Sciatic nerve (tissue), 2 donors: ENCODE data around the gene CORO2A. TPM values are rescaled to one million over a fixed set of nuclear protein-coding genes. Genes with fewer than 3 reads are reported as not detected.
"Not testable (repeated sequence)": the region's sequence is repeated elsewhere in the genome, so short reads cannot be mapped to it uniquely, and the experiment has no call there.

Experiments used
- ATAC-seq: fragments of 200-7000 bp; cut with Tn5 transposase; one replicate; pipeline ENCODE4 v1.9.1; 2020; ENCODE audit warnings: mild to moderate bottlenecking, moderate library complexity
- DNase-seq: peaks from one replicate; pipeline ENCODE4 v3.0.0-alpha.2; 2020; ENCODE audit warnings: low spot score
- intact Hi-C: fragments of 100-400 bp; cut with DNase I; formaldehyde crosslinking; loops from one replicate; pipeline ENCODE4 v1.14.2; 2022
- total RNA-seq: library from RNA; stranded (reverse); fragmentation: NEBNext Ultra II Directional; extraction: Animal tissue kit (Norgen Biotek cat#: 25700); gene quantifications from one replicate; pipeline ENCODE4 v1.2.1, GENCODE V29; 2021
- donor health status: DM: no; HTN: no; CAD: no.
- donor health status: DM: no; HTN: no; CAD: no.

The CORO2A gene
- total RNA-seq, 1 donor from 2014 or later, result 3.7 TPM

DNA sequence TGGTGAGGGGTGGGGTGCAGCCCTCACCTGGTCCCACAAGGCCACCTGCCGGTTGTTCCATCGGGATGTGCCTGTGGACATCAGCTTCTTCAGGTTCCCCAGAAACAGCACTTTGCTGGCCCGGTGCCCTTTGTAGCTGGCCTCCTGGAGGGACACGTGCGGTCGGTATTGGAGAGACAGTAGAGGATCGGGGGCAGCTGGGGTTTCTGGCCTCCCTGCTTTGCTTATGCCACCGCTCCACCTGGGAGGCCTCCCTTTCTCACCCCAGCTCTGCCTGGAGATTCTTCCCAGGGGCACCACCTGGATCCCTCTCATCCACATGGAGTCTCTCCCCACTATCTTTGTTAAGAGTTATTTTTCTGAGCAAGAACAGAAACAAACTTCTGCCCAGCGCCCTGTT, 60.3 kb downstream of the CORO2A start:
- ATAC-seq (no peak), DNase-seq (no peak)
- intact Hi-C loops, result no loop called here

DNA sequence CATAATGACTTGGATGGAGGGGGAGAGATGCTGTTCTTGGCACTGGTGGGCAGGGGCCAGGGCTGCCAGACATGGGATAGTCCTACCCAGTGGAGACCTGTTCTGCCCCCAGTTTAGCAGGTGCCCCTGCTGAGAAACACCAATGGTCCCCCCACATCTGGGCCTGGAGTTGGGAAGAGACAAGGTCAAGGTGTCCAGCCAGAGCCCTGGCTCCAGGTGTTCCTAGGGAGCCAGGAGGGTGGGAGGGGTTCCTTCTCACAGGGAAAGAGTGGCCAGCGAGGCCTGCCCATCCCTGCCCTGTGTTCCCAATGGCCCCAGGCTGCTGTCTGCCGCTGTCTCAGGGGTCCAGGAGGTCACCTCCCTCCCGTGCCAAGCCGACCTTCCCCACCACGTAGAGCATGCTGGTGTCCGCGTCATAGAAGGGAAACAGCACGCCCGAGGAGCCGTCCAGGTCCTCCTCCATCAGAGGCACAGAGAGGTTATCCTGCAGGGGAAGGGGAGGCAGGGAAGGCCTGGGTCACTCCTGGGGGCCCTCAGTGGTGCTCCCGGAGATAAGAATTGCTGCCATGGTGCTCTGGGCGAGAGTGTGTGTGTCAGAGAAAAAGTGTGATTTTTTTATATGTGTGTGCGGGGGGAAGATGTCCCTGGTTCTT, 61.7 kb downstream of the CORO2A start:
- no peak for DNase-seq
- ATAC-seq, result no peak
- intact Hi-C loops, result no loop called here

DNA sequence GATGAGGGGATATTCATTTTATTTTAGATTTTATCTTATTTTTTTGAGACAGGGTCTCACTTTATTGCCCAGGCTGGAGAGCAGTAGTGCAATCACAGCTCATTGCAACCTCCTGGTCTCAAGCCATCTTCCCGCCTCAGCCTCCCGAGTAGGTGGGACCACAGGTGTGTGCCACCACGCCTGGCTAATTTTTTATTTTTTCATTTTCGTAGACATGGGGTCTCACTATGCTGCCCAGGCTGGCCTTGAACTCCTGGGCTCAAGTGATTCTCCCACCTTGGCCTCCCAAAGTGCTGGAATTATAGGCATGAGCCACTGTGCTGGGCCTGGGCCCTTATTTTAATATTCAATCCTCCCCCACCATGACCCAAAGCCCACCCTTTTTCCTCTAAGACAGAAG, 62.4 kb downstream of the CORO2A start:
- intact Hi-C loops, ATAC-seq: not testable (repeated sequence)

DNA sequence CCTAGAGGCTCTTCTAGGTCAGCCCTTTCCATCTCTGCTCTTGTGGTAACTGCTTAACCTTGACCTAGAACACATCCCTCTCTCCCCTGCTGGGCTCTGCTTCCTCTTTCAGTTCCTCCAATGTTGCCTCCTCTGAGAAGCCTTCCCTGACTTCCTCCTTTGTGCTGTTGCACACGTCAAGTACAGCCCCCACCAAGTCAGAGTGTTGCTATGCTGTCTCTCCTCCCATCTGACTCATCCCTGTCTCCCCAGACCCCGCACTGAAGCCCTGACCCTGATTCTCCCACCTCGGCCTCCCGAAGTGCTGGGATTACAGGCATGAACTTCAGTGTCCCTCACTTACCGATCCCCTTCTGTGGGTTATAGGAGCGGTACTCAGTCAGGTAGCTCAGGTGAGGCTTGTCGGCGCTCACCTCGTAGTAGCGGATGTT, 63.0 kb downstream of the CORO2A start:
- no peak for DNase-seq
- ATAC-seq, result peak; percentile 67
- intact Hi-C loops, result no loop called here

More for the DNA sequence above, 62.4 kb downstream of the CORO2A start:
- not testable (repeated sequence) for DNase-seq

DNA sequence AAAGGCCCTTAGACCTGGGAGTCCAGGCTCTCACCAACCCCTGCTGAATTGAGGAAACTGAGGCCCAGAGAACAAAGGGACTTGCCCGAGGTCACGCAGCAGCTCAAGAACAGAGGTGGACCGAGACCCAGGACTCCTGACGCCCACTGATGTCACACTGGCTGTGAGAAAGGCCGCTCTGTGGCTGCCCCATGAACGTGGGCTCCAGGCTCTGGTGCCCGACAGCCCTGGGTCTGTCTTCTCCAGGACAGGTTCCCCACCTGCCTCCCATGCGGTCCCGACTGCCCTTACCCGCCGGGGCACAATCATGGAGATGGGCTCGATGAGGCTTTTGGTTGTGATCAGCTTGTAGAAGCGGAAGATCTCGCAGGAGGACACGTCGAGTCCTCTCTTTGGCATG, 64.1 kb downstream of the CORO2A start:
- DNase-seq (no peak), ATAC-seq (no peak)
- intact Hi-C loops, result no loop called here

DNA sequence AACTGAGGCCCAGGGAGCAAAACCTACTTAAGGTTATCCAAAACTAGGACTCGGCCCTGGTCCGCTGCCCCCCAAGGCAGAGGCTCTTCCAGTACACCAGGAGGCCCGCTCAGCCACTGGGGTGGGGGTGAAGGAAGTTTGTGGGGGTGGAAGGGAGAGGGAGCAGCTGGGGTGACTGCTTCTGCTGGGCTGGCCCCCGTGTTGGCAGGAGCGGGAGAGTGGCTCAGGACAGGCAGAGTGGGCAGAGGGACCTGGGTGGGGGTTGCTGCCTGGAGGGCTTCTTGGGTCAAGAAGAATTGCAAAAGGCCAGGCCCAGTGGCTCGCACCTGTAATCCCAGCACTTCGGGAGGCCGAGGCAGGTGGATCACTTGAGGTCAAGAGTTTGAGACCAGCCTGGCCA, 65.2 kb downstream of the CORO2A start:
- ATAC-seq (no peak), DNase-seq (no peak)
- intact Hi-C loops, result no loop called here

DNA sequence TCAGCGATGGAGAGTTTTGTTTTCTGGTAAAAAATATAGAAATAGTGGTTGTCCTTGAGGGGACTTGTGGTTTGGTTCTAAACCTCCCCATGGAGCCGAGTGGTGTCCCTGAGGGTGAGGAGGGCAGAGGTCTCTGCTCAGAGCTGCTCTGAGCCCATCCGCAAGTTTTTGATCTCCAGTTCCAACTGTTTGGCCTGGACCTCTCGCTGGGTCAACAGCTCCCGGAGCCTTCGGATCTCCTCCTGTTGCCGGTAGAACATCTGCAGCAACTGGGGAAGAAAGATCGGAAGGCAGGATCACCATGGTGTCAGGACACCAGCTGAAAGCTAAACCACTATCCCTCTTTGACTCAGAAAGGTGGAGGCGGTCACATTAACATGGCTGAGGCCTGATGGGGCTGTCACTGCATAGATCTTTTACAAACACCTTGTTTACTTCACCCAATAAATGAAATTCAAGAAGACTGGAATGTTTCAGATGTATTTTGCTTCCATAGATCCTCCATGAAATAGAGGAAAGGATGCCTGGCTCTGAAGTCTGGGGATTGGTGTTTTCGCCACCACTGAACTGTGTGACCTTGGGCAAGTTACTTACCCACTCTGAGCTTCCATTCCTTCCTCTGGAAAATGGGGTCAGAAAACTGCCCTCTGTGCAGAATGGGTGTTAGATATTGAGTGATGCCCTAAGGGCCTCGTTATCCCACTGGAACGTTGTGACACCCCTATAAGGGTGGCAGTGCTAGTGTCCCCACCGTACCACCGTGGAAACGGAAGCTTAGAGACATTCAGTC, 67.6 kb downstream of the CORO2A start:
- ATAC-seq, result no peak
- DNase-seq, result no peak
- intact Hi-C loops, result no loop called here

DNA sequence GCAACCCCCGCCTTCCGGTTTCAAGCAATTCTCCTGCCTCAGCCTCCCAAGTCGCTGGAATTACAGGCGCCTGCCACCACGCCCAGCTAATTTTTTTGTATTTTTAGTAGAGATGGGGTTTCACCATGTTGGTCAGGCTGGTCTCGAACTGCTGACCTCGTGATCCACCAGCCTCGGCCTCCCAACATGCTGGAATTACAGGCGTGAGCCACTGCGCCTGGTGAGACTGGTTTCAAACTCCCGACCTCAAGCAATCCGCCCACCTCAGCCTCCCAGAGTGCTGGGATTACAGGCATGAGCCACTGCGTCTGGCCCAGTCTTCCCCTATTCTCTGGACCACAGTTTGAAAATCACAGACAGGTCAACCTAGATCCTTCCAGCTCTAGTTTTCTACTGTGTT, 68.3 kb downstream of the CORO2A start:
- intact Hi-C loops, ATAC-seq: not testable (repeated sequence)

DNA sequence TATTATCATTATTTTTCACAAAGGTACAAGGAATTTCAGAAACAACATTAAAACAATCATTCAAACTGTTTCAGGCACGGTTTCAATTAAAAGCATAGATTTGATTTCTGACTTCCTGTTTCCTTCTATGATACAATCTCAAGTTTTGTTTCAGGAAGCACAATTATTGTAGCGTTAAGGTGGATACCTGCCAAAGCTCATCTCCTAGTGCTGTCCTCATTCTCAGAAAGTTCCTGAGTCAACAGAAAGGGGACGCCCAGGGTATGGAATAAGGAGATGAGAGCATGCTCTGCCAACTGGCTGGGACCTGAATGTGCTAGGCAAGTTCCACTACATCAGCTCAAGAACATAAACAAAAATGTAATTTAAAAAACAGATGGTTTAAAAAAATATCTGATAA, 71.4 kb downstream of the CORO2A start:
- ATAC-seq (no peak), DNase-seq (no peak)
- intact Hi-C loops, result no loop called here

More for the DNA sequence above, 68.3 kb downstream of the CORO2A start:
- DNase-seq, result not testable (repeated sequence)

DNA sequence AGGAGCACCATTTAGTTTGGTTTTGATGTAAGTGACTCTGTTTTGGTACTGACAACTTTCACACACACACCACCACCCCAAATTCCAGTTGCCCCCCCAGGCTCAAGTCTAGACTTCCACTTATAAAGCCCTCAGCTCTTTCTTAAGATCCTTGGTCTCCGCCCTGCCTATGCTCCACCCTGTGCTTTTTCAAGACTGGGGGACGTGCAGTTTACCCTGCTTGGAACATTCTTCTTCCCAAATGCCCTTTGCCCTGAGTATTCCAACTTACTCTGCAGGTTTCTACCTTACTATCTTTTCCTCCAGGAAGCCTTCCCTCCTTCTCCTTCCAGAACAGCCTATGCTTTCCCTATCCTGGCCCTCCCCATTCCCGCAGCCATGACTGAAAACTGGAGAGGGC, 72.0 kb downstream of the CORO2A start:
- no peak for ATAC-seq
- DNase-seq, result no peak
- intact Hi-C loops, result no loop called here

DNA sequence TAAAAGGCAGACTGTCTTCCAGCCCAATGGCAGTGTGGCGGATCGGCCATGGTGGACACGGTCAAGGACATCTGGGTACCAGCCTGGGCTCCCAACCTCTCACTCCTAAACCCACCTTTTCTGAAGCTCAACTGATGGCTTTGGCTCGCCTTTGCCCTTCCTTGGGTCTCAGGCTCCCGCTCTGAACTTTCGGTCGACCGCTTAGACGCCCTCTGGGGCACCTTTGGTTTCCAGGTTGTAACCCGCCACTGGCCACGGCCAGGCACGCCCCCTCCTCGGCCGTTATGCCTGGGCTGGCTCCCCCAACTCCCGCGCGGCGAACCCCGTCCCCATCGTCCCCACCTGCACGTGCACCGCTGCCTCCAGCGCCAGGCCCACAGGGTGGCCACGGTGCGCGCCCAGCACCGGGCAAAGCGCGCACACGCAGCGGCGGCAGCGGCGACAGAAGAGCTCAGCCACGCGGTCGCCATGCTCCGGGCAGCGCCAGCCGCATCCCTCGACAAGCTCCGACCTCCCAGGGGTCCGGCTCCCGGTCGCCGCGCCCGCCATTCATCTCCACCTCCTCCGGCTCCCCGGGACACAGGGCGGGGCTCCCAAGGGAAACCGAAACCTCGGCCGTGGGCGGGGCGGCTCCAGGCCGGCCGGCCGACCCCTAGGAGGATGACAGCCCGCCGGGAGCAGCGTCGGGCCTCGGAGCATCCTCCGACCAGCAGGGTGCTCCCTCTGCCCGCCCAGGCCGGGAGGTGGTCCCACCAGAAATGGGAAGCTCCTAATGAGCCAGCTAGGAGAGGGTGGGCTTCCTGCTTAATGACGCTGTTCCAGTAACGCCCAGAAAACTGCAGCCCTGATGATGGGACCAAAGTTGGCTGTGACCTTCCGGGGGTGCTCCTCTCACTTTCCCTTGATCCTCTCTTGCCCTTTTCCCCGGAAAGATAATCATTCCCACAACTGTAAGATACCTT, 73.5 kb downstream of the CORO2A start, which contains the start of gene TRIM14:
Gene TRIM14, minus strand, starts transcription at position 583 of the 962 bp plus-strand sequence. Its CDS starts 34 bp downstream, at position 549.
- peak; percentile 68 for ATAC-seq
- DNase-seq, result peak; percentile 72
- intact Hi-C loops, result no loop called here

DNA sequence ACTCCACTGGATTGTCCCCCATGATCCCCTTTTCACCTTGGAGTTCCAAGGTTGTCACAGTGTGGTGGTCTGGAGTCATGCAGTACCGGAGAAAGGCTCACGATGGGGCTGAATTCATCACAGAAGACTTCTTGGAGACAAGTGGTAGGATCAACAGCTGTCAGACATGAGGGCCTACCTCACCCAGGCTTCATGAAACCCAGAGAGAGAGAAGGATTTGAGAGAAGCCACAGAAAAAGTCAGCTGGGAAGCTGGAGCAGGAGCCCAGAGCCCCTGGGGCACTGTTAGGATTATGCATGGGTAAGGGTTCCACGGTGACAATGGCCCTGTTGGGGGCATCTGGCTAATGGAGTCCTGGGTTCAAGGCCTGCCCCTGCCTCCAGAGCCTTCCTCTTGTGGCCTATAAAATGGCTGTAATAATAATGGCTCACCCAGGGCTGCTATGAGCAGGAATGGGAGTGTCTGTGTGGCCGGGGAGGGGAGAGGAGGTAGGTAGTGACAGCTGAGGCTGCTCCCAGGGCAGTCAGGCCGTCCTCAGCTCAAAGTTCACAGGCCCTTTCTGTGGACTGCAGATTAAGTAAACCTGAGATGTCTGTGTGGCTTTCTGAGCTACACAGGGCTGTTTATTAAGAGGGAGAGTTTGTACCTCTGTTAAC, 74.3 kb downstream of the CORO2A start:
- peak; percentile 37 for ATAC-seq
- intact Hi-C loops, result no loop called here
- no peak for DNase-seq

DNA sequence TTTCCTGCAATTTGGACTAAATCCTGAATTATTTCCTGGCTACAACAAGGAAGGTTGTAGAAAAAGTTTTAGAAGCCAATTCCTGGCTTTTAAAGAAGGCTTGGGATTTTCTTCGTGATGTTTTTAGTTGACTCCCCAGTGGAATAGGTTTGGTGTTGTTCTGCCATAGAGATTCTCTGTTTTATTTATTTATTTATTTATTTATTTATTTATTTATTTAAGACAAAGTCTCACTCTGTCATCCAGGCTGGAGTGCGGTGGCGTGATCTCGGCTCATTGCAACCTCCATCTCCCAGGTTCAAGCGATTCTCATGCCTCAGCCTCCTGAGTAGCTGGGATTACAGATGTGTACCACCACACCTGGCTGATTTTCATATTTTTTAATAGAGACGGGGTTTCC, 75.3 kb downstream of the CORO2A start:
- ATAC-seq, intact Hi-C loops, DNase-seq: not testable (repeated sequence)

DNA sequence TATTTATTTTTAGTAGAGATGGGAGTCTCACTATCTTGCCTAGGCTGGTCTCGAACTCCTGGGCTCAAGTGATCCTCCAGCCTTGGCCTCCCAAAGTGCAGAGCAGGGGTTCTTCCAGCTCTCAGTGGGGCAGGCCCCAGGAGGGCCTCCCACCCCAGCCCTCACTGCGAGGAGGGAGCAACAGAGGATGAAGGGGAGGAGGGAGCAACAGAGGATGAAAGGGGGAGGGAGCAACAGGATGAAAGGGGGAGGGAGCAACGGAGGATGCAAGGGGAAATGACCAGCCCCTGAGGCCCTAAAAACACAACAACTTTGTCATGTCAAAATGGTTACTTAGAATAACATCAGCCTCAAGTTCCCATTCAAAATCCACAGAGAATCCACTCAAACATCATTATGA, 83.4 kb downstream of the CORO2A start:
- intact Hi-C loops, result no loop called here
- no peak for ATAC-seq

DNA sequence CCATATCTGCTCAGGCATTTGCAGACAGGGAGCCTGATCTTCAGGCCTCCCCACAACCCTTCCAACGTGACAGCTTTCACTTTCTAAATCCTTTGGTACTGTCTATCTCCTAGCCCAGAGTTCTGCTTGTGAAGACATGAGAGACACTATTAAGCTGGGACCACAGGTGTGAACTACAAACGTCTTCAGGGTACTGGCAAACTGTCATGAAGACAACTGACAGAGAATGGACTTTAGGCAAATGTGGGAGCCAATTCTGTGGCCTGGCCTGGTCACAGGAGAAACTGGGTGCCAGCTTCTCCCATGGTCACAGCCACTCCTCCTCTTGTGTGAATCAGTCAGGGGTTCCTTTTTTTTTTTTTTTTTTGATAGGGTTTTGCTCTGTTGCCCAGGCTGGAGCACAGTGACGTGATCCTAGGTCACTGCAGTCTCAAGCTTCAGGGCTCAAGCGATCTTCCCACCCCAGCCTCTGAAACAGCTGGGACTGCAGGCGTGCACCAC, 83.9 kb downstream of the CORO2A start:
- DNase-seq (no peak), ATAC-seq (peak; percentile 51)
- intact Hi-C loops, result no loop called here

More for the DNA sequence above, 83.4 kb downstream of the CORO2A start:
- no peak for DNase-seq

DNA sequence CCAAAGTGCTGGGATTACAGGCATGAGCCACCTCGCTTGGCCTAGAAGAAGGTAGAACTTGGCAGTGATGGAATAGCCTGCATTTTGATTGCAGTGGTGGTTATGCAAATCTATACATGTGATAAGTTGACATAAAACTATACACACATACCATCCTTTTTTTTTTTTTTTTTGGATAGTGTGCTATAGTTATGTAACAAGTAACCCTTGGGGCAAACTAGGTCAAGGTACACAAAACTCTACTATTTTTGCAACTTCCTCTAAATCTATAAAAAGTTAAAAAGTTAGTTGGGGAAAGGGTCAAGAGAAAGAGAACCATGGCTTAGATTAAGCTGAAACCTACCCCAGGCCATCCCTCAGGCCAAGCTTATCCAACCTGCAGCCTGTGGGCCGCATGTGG, 84.5 kb downstream of the CORO2A start:
- ATAC-seq (no peak), DNase-seq (no peak)
- intact Hi-C loops, result no loop called here

DNA sequence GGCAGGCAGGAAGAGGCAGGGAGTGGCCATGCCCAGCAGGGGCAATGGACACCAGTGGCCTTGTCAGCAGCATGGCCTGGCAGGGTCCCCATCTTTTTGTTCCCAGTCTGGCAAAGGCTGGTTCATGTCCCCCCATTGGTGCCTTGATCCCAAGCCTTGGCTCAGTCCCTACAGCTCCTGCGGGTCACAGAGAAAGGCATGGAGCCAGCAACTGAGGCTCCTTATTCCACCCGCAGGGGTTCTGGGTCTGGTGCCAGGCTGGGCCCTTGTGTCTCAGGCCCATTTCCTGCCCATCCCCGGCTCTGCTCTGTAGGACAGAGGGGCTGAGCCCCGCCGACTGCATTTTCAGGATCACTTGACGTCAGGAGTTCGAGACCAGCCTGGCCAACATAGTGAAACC, 87.4 kb downstream of the CORO2A start:
- DNase-seq (no peak), ATAC-seq (no peak)
- intact Hi-C loops, result no loop called here

DNA sequence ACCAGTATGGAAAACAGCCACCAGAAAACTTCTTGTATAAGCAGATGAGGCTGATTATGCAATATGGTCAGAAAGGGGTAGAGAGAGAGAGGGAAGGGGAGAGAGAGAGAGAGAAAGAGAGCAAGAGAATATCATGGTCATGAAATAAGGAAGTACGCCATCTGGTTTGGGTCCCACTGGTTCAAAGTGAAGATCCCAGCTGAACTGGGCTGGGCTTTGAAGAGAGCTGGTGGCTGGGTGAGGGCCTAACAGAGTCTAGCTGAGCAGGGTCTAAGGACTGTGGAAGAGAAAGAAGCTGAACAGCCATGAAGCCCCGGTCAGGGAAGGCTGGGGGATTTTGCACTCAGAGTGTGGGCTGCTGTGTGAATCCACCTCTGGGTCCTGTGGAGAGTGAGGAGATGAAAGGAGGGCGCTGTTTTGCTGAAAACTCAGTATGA, 88.0 kb downstream of the CORO2A start:
- ATAC-seq (peak; percentile 61), DNase-seq (no peak)
- intact Hi-C loops, result no loop called here
